WTC11 (cell line): ENCODE measurements around the gene ABCA13. TPM values are rescaled to one million over a fixed set of nuclear protein-coding genes. Genes with fewer than 3 reads are reported as not detected.

ENCODE experiments used
- ATAC-seq: fragments of 200-7000 bp; cut with Tn5 transposase; 2 replicates; pipeline ENCODE4 v1.10.0; 2021; ENCODE audit warnings: mild to moderate bottlenecking, moderate library complexity
- CTCF ChIA-PET: fragments of 300-600 bp; sonication (Branson Sonifier 250); formaldehyde crosslinking; loops from one replicate; lab custom pipeline; 2021; ENCODE audit warnings: antibody characterized with exemption; lab: Charles Lee
- POLR2A ChIA-PET: fragments of 350-600 bp; sonication (Branson Sonifier 250); formaldehyde crosslinking; loops from one replicate; lab custom pipeline; 2021; ENCODE audit warnings: antibody characterized with exemption; lab: Charles Lee
- DNase-seq: peaks from one replicate; pipeline ENCODE4 v3.0.0; 2021; ENCODE audit warnings: low spot score
- H3K27ac Mint-ChIP-seq: 2 replicates; pipeline ENCODE4 v1.8.0; 2021; ENCODE audit warnings: mixed read lengths
- H3K27me3 Mint-ChIP-seq: 2 replicates; pipeline ENCODE4 v1.8.0; 2021; ENCODE audit warnings: low read depth, mild to moderate bottlenecking, moderate library complexity, mixed read lengths
- H3K36me3 Mint-ChIP-seq: 2 replicates; pipeline ENCODE4 v1.8.0; 2021; ENCODE audit warnings: mixed read lengths
- H3K4me1 Mint-ChIP-seq: 2 replicates; pipeline ENCODE4 v1.8.0; 2022; ENCODE audit warnings: mixed read lengths
- H3K4me3 Mint-ChIP-seq: 2 replicates; pipeline ENCODE4 v1.8.0; 2021; ENCODE audit warnings: mild to moderate bottlenecking, moderate library complexity, mixed read lengths
- H3K9me3 Mint-ChIP-seq: 2 replicates; pipeline ENCODE4 v1.8.0; 2021; ENCODE audit warnings: mixed read lengths
- CBFB ChIP-seq: sonication (generic); formaldehyde crosslinking; IDR thresholded peaks from 2 replicates; pipeline ENCODE4 v1.8.1; 2022; ENCODE audit warnings: mild to moderate bottlenecking, low read depth, missing genetic modification reagents
- CREM ChIP-seq: sonication (generic); formaldehyde crosslinking; IDR thresholded peaks from 2 replicates; pipeline ENCODE4 v1.8.1; 2022; ENCODE audit warnings: mild to moderate bottlenecking, missing genetic modification reagents, moderate library complexity
- ELF4 ChIP-seq: sonication (generic); formaldehyde crosslinking; IDR thresholded peaks from 2 replicates; pipeline ENCODE4 v1.8.1; 2022; ENCODE audit warnings: low read depth, mild to moderate bottlenecking, moderate library complexity, missing genetic modification reagents
- FOXJ3 ChIP-seq: sonication (generic); formaldehyde crosslinking; IDR thresholded peaks from 2 replicates; pipeline ENCODE4 v1.9.0; 2021; ENCODE audit warnings: missing genetic modification reagents, mild to moderate bottlenecking, borderline replicate concordance
- NR2C2 ChIP-seq: sonication (generic); formaldehyde crosslinking; IDR thresholded peaks from 2 replicates; pipeline ENCODE4 v1.8.0; 2022; ENCODE audit warnings: mild to moderate bottlenecking, missing genetic modification reagents
- ZNF138 ChIP-seq: sonication (generic); formaldehyde crosslinking; conservative IDR thresholded peaks from 2 replicates; pipeline ENCODE4 v1.8.1; 2022; ENCODE audit warnings: mild to moderate bottlenecking, moderate library complexity, missing genetic modification reagents
- ZNF317 ChIP-seq: sonication (generic); formaldehyde crosslinking; IDR thresholded peaks from 2 replicates; pipeline ENCODE4 v1.8.1; 2023; ENCODE audit warnings: low read depth, mild to moderate bottlenecking, moderate library complexity, missing genetic modification reagents, borderline replicate concordance
- ZNF423 ChIP-seq: fragments of 250-450 bp; sonication (Bioruptor Pico); IDR thresholded peaks from 2 replicates; pipeline ENCODE4 v2.1.2; 2022; ENCODE audit warnings: mild to moderate bottlenecking, moderate library complexity
- total RNA-seq: library from RNA; stranded (reverse); gene quantifications from 3 replicates; pipeline ENCODE4 v1.2.3, GENCODE V29; 2021
- TF ChIP-seq, protein P1 (sequence below): fragments of 250-450 bp; sonication (Bioruptor Pico); conservative IDR thresholded peaks from 2 replicates; pipeline ENCODE4 v1.9.0; 2021; ENCODE audit warnings: mild to moderate bottlenecking
- TF ChIP-seq, protein P2 (sequence below): fragments of 250-450 bp; sonication (Bioruptor Pico); IDR thresholded peaks from 2 replicates; pipeline ENCODE4 v2.1.2; 2022; ENCODE audit warnings: mild to moderate bottlenecking, moderate library complexity
- TF ChIP-seq, protein P3 (sequence below): sonication (generic); formaldehyde crosslinking; IDR thresholded peaks from 2 replicates; pipeline ENCODE4 v1.8.0; 2022; ENCODE audit warnings: missing genetic modification reagents
- TF ChIP-seq, protein P4 (sequence below): sonication (generic); formaldehyde crosslinking; IDR thresholded peaks from 2 replicates; pipeline ENCODE4 v1.8.1; 2022; ENCODE audit warnings: mild to moderate bottlenecking, moderate library complexity, missing genetic modification reagents
- TF ChIP-seq, protein P5 (sequence below): sonication (generic); formaldehyde crosslinking; IDR thresholded peaks from 2 replicates; pipeline ENCODE4 v1.8.0; 2022; ENCODE audit warnings: mild to moderate bottlenecking, missing genetic modification reagents
- TF ChIP-seq, protein P6 (sequence below): sonication (generic); formaldehyde crosslinking; IDR thresholded peaks from 2 replicates; pipeline ENCODE4 v1.8.1; 2023; ENCODE audit warnings: mild to moderate bottlenecking, missing genetic modification reagents, moderate library complexity
- TF ChIP-seq, protein P7 (sequence below): sonication (generic); formaldehyde crosslinking; IDR thresholded peaks from 2 replicates; pipeline ENCODE4 v1.8.1; 2022; ENCODE audit warnings: mild to moderate bottlenecking, missing genetic modification reagents, moderate library complexity, borderline replicate concordance
- TF ChIP-seq, protein P8 (sequence below): fragments of 250-450 bp; sonication (Bioruptor Pico); IDR thresholded peaks from 2 replicates; pipeline ENCODE4 v1.9.0; 2021; ENCODE audit warnings: mild to moderate bottlenecking, borderline replicate concordance

ABCA13 gene
- total RNA-seq, 1 experiment from 2014 or later, result 0.04 TPM

DNA sequence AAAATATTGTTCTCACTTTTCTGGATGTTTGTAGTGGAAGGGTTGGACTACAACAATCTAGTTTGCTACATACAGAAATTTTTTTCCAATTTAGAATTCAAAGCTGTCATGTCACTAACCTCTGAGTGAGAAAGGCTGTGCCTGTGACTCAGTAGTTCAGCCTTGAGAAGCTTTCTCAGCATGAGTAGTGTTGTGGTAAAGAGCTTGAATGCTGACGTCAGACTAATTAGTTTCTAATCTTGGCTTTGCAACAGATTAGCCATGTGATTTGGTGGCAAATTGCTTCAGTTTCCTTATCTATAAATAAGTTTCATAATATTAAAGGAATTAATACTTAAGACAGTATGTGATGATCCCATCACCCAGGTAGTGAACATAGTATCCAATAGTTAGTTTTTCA lies 83.8 kb downstream of the ABCA13 start:
- DNase-seq, result no peak
- no peak for ATAC-seq
- Mint-ChIP-seq H3K36me3 (no peaks in the 10 kb centered on the region), H3K4me1 (peaks cover 23% of the 10 kb centered on the region)
- CTCF ChIA-PET, result interaction anchor here (1.0 kb wide), 1 partner anchor 1001 kb away, joined by 3 read pairs; no protein-coding TSS in a partner anchor
- TF ChIP-seq ZNF138, result no peak
- no peak for TF ChIP-seq NR2C2 (CRISPR knock-in tag)
- TF ChIP-seq, protein P1, sequence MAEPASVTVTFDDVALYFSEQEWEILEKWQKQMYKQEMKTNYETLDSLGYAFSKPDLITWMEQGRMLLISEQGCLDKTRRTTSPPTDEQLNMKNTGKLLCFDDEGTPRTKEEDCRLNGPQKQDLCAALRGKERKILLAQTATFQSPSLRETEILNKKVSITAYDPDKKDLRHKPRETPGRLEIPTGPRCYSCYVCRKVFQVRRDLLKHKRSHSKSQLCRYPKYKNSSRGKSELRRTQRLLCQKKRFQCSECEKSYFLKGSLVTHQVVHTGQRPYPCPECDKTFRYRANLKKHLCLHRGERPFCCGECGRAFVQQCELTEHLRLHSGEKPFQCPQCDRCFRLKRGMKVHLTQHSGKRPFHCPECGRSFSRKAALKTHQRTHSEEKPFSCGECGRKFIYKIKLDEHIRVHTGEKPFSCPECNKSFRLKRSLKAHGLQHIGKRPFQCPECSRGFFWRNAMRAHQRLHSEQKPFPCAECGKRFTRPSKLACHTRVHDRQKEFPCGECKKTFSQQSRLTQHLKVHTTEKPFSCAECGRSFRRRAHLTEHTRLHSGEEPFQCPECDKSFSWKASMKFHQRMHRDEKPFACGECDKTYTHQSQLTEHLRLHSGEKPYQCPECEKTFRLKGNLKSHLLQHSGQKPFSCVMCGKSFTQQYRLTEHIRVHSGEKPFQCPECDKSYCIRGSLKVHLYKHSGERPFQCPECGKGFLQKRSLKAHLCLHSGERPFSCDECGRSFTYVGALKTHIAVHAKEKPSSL (CRISPR knock-in tag), result no peak
- TF ChIP-seq, protein P2, sequence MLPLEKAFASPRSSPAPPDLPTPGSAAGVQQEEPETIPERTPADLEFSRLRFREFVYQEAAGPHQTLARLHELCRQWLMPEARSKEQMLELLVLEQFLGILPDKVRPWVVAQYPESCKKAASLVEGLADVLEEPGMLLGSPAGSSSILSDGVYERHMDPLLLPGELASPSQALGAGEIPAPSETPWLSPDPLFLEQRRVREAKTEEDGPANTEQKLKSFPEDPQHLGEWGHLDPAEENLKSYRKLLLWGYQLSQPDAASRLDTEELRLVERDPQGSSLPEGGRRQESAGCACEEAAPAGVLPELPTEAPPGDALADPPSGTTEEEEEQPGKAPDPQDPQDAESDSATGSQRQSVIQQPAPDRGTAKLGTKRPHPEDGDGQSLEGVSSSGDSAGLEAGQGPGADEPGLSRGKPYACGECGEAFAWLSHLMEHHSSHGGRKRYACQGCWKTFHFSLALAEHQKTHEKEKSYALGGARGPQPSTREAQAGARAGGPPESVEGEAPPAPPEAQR (CRISPR knock-in tag), result no peak
- TF ChIP-seq ZNF317 (CRISPR knock-in tag), result no peak
- TF ChIP-seq FOXJ3 (CRISPR knock-in tag), result no peak
- TF ChIP-seq, protein P3, sequence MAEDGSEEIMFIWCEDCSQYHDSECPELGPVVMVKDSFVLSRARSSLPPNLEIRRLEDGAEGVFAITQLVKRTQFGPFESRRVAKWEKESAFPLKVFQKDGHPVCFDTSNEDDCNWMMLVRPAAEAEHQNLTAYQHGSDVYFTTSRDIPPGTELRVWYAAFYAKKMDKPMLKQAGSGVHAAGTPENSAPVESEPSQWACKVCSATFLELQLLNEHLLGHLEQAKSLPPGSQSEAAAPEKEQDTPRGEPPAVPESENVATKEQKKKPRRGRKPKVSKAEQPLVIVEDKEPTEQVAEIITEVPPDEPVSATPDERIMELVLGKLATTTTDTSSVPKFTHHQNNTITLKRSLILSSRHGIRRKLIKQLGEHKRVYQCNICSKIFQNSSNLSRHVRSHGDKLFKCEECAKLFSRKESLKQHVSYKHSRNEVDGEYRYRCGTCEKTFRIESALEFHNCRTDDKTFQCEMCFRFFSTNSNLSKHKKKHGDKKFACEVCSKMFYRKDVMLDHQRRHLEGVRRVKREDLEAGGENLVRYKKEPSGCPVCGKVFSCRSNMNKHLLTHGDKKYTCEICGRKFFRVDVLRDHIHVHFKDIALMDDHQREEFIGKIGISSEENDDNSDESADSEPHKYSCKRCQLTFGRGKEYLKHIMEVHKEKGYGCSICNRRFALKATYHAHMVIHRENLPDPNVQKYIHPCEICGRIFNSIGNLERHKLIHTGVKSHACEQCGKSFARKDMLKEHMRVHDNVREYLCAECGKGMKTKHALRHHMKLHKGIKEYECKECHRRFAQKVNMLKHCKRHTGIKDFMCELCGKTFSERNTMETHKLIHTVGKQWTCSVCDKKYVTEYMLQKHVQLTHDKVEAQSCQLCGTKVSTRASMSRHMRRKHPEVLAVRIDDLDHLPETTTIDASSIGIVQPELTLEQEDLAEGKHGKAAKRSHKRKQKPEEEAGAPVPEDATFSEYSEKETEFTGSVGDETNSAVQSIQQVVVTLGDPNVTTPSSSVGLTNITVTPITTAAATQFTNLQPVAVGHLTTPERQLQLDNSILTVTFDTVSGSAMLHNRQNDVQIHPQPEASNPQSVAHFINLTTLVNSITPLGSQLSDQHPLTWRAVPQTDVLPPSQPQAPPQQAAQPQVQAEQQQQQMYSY (CRISPR knock-in tag), result no peak
- TF ChIP-seq, protein P4, sequence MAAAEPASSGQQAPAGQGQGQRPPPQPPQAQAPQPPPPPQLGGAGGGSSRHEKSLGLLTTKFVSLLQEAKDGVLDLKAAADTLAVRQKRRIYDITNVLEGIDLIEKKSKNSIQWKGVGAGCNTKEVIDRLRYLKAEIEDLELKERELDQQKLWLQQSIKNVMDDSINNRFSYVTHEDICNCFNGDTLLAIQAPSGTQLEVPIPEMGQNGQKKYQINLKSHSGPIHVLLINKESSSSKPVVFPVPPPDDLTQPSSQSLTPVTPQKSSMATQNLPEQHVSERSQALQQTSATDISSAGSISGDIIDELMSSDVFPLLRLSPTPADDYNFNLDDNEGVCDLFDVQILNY (CRISPR knock-in tag), result no peak
- no peak for TF ChIP-seq CREM (CRISPR knock-in tag)
- TF ChIP-seq, protein P5, sequence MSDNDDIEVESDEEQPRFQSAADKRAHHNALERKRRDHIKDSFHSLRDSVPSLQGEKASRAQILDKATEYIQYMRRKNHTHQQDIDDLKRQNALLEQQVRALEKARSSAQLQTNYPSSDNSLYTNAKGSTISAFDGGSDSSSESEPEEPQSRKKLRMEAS (CRISPR knock-in tag), result no peak
- TF ChIP-seq, protein P6, sequence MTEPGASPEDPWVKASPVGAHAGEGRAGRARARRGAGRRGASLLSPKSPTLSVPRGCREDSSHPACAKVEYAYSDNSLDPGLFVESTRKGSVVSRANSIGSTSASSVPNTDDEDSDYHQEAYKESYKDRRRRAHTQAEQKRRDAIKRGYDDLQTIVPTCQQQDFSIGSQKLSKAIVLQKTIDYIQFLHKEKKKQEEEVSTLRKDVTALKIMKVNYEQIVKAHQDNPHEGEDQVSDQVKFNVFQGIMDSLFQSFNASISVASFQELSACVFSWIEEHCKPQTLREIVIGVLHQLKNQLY, result no peak
- no peak for TF ChIP-seq ZNF423 (CRISPR knock-in tag)
- TF ChIP-seq ELF4 (CRISPR knock-in tag), result no peak
- TF ChIP-seq CBFB (CRISPR knock-in tag), result no peak
- TF ChIP-seq, all 79 proteins: peak for 0
- H3K27me3 Mint-ChIP-seq, result no peaks in the 10 kb centered on the region
- H3K9me3 Mint-ChIP-seq, result no peaks in the 10 kb centered on the region
- no peak overlapping the region for H3K27ac Mint-ChIP-seq
- H3K4me3 Mint-ChIP-seq, result no peak overlapping the region
- POLR2A ChIA-PET, result no interaction called here

DNA sequence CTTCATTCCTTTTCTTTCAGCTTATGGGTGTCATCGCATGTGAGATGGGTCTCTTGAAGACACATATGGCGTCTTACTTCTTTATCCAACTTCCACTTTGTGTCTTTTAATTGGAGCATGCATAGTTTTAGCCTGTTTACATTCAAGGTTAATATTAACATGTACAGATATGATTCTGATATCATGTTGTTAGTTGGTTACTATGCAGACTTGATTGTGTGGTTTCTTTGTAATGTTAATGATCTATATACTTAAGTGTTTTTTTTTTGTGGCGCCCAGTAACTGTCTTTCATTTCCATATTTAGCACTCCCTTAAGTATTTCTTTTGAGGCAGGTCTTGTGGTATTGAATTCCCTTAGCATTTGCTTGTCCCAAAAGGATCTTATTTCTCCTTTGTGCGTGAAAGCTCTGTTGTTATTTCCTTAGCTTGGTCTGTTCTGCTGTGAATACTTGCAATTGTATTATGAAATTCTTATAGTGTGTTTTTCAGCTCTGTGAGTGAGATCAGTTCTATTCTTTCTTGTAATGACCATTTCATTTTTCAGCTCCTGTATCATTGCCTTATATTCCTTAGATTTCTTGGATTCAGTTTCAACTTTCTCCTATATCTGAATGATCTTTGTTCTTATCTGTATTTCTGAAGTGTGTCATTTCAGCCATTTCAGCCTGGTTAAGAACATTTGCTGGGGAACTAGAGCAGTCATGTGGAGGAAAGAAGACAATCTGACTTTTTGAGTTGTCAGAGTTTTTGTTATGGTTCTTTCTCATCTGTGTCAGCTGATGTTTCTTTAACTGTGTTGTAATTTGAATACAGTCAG lies 88.4 kb downstream of the ABCA13 start:
- Mint-ChIP-seq H3K27ac (no peak overlapping the region), H3K27me3 (no peaks in the 10 kb centered on the region), H3K4me3 (no peak overlapping the region), H3K4me1 (0 out of 2 replicates have a peak, but pooled peaks cover 3% of the 10 kb centered on the region), H3K36me3 (no peaks in the 10 kb centered on the region), H3K9me3 (no peaks in the 10 kb centered on the region)
- DNase-seq (no peak), ATAC-seq (no peak)
- ChIA-PET POLR2A (no interaction called here), CTCF (no interaction called here)
- TF ChIP-seq, protein P7, sequence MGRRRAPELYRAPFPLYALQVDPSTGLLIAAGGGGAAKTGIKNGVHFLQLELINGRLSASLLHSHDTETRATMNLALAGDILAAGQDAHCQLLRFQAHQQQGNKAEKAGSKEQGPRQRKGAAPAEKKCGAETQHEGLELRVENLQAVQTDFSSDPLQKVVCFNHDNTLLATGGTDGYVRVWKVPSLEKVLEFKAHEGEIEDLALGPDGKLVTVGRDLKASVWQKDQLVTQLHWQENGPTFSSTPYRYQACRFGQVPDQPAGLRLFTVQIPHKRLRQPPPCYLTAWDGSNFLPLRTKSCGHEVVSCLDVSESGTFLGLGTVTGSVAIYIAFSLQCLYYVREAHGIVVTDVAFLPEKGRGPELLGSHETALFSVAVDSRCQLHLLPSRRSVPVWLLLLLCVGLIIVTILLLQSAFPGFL (CRISPR knock-in tag), result no peak
- TF ChIP-seq, protein P8, sequence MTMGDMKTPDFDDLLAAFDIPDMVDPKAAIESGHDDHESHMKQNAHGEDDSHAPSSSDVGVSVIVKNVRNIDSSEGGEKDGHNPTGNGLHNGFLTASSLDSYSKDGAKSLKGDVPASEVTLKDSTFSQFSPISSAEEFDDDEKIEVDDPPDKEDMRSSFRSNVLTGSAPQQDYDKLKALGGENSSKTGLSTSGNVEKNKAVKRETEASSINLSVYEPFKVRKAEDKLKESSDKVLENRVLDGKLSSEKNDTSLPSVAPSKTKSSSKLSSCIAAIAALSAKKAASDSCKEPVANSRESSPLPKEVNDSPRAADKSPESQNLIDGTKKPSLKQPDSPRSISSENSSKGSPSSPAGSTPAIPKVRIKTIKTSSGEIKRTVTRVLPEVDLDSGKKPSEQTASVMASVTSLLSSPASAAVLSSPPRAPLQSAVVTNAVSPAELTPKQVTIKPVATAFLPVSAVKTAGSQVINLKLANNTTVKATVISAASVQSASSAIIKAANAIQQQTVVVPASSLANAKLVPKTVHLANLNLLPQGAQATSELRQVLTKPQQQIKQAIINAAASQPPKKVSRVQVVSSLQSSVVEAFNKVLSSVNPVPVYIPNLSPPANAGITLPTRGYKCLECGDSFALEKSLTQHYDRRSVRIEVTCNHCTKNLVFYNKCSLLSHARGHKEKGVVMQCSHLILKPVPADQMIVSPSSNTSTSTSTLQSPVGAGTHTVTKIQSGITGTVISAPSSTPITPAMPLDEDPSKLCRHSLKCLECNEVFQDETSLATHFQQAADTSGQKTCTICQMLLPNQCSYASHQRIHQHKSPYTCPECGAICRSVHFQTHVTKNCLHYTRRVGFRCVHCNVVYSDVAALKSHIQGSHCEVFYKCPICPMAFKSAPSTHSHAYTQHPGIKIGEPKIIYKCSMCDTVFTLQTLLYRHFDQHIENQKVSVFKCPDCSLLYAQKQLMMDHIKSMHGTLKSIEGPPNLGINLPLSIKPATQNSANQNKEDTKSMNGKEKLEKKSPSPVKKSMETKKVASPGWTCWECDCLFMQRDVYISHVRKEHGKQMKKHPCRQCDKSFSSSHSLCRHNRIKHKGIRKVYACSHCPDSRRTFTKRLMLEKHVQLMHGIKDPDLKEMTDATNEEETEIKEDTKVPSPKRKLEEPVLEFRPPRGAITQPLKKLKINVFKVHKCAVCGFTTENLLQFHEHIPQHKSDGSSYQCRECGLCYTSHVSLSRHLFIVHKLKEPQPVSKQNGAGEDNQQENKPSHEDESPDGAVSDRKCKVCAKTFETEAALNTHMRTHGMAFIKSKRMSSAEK, result no peak
